ENCODE measurements around the gene HERPUD1.

The HERPUD1 gene

GRCh38 chr16:56898847-56899246 lies 33.1 kb upstream of the HERPUD1 start:
- TF ChIP-seq POLR2AphosphoS5 (IDR thresholded peaks at IDR 0.05; ENCODE audit: low read depth, low read length) (no peak), FOXP2 (optimal IDR thresholded peaks at IDR 0.05; ENCODE audit: borderline replicate concordance, extremely low read depth, extremely low read length, insufficient read depth) (no peak), TAF1 (IDR thresholded peaks at IDR 0.05; ENCODE audit: borderline replicate concordance, insufficient read depth, low read length) (no peak), SIN3A (IDR thresholded peaks at IDR 0.05; ENCODE audit: borderline replicate concordance, insufficient read depth, low read length) (no peak), REST (IDR thresholded peaks at IDR 0.05; ENCODE audit: insufficient read depth in 1 of 2, low read depth in 2 of 2, low read length in 2 of 2) (no peak)

- no peak for TF ChIP-seq SIN3A (IDR thresholded peaks at IDR 0.05; ENCODE audit: borderline replicate concordance, insufficient read depth, low read length)
- TF ChIP-seq REST (IDR thresholded peaks at IDR 0.05; ENCODE audit: insufficient read depth in 1 of 2, low read depth in 2 of 2, low read length in 2 of 2): no peak
- no peak for TF ChIP-seq FOXP2 (optimal IDR thresholded peaks at IDR 0.05; ENCODE audit: borderline replicate concordance, extremely low read depth, extremely low read length, insufficient read depth)
- TF ChIP-seq TAF1 (IDR thresholded peaks at IDR 0.05; ENCODE audit: borderline replicate concordance, insufficient read depth, low read length): no peak
- no peak for TF ChIP-seq POLR2AphosphoS5 (IDR thresholded peaks at IDR 0.05; ENCODE audit: low read depth, low read length)
Observed at GRCh38 chr16:56903866-56904265, 28.1 kb upstream of the HERPUD1 start.

- TF ChIP-seq FOXP2 (optimal IDR thresholded peaks at IDR 0.05; ENCODE audit: borderline replicate concordance, extremely low read depth, extremely low read length, insufficient read depth) (no peak), SIN3A (IDR thresholded peaks at IDR 0.05; ENCODE audit: borderline replicate concordance, insufficient read depth, low read length) (no peak), POLR2AphosphoS5 (IDR thresholded peaks at IDR 0.05; ENCODE audit: low read depth, low read length) (no peak), REST (IDR thresholded peaks at IDR 0.05; ENCODE audit: insufficient read depth in 1 of 2, low read depth in 2 of 2, low read length in 2 of 2) (no peak), TAF1 (IDR thresholded peaks at IDR 0.05; ENCODE audit: borderline replicate concordance, insufficient read depth, low read length) (no peak)
Observed at GRCh38 chr16:56907401-56907800, 24.5 kb upstream of the HERPUD1 start.

GRCh38 chr16:56909527-56909979 lies 22.4 kb upstream of the HERPUD1 start:
- TF ChIP-seq REST (IDR thresholded peaks at IDR 0.05; ENCODE audit: insufficient read depth in 1 of 2, low read depth in 2 of 2, low read length in 2 of 2): no peak
- TF ChIP-seq SIN3A (IDR thresholded peaks at IDR 0.05; ENCODE audit: borderline replicate concordance, insufficient read depth, low read length): no peak
- no peak for TF ChIP-seq FOXP2 (optimal IDR thresholded peaks at IDR 0.05; ENCODE audit: borderline replicate concordance, extremely low read depth, extremely low read length, insufficient read depth)
- TF ChIP-seq POLR2AphosphoS5 (IDR thresholded peaks at IDR 0.05; ENCODE audit: low read depth, low read length): no peak
- no peak for TF ChIP-seq TAF1 (IDR thresholded peaks at IDR 0.05; ENCODE audit: borderline replicate concordance, insufficient read depth, low read length)

GRCh38 chr16:56910112-56910511 lies 21.8 kb upstream of the HERPUD1 start:
- TF ChIP-seq TAF1 (IDR thresholded peaks at IDR 0.05; ENCODE audit: borderline replicate concordance, insufficient read depth, low read length): no peak
- TF ChIP-seq SIN3A (IDR thresholded peaks at IDR 0.05; ENCODE audit: borderline replicate concordance, insufficient read depth, low read length): no peak
- TF ChIP-seq REST (IDR thresholded peaks at IDR 0.05; ENCODE audit: insufficient read depth in 1 of 2, low read depth in 2 of 2, low read length in 2 of 2): no peak

Measured in PFSK-1 (cell line).